GM12875 (cell line): ENCODE measurements around the gene LRRC8C.

Experiments
- H3K4me3 ChIP-seq: one replicate; pipeline ENCODE4 v1.5.1; 2011; ENCODE audit warnings: low read depth, low read length, control low read depth
- TF ChIP-seq, protein P1 (sequence below): IDR thresholded peaks from 2 replicates; pipeline ENCODE4 v1.5.1; 2011; ENCODE audit warnings: low read depth, mild to moderate bottlenecking, control low read depth, inconsistent platforms, low read length, moderate library complexity, borderline replicate concordance; ENCODE audit not compliant: insufficient read depth

Gene LRRC8C

GRCh38 chr1:89615676-89616598, 17.0 kb upstream of the LRRC8C start:
- TF ChIP-seq, protein P1, sequence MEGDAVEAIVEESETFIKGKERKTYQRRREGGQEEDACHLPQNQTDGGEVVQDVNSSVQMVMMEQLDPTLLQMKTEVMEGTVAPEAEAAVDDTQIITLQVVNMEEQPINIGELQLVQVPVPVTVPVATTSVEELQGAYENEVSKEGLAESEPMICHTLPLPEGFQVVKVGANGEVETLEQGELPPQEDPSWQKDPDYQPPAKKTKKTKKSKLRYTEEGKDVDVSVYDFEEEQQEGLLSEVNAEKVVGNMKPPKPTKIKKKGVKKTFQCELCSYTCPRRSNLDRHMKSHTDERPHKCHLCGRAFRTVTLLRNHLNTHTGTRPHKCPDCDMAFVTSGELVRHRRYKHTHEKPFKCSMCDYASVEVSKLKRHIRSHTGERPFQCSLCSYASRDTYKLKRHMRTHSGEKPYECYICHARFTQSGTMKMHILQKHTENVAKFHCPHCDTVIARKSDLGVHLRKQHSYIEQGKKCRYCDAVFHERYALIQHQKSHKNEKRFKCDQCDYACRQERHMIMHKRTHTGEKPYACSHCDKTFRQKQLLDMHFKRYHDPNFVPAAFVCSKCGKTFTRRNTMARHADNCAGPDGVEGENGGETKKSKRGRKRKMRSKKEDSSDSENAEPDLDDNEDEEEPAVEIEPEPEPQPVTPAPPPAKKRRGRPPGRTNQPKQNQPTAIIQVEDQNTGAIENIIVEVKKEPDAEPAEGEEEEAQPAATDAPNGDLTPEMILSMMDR, result peak; percentile 50; the same call in 1 of the 2 replicates
- H3K4me3 ChIP-seq, result no peak overlapping the region

GRCh38 chr1:89616844-89617627, 15.9 kb upstream of the LRRC8C start:
- H3K4me3 ChIP-seq, result no peak overlapping the region
- TF ChIP-seq, protein P1, result no peak

- TF ChIP-seq, protein P1, result no peak
- no peak overlapping the region for H3K4me3 ChIP-seq
These were observed 12.3 kb upstream of the LRRC8C start for GRCh38 chr1:89620664-89621063.

DNA sequence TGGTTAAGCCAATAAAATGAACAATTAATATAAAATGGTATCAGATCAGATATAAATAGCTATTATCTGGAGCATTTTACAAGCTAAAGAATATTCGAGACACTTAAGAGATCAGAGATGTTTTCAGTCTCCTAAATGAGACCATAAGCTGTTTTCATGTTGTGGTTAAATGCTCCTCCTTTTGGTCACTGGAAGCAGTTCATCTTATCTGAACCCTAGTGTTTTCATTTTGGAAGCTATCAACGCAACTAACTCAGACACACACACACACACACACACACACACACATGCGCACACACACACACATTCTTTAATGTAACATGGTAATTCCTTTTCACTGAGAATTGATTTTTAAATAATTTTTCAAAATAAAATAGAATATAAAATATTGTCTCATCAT, 10.0 kb upstream of the LRRC8C start:
- TF ChIP-seq, protein P1, result no peak

GRCh38 chr1:89624314-89624713, 8.6 kb upstream of the LRRC8C start:
- TF ChIP-seq, protein P1, result no peak
- no peak overlapping the region for H3K4me3 ChIP-seq

More for the DNA sequence above, 10.0 kb upstream of the LRRC8C start:
- no peak overlapping the region for H3K4me3 ChIP-seq

GRCh38 chr1:89624715-89625323, 8.1 kb upstream of the LRRC8C start:
- TF ChIP-seq, protein P1, result no peak
- H3K4me3 ChIP-seq, result no peak overlapping the region
